ENCODE measurements around the gene TTLL9.

TTLL9 gene

GRCh38 chr20:31836853-31837608, 33.4 kb upstream of the TTLL9 start:
- DNase-seq (ENCODE audit: low spot score), result no peak

GRCh38 chr20:31837896-31838397, 32.5 kb upstream of the TTLL9 start:
- DNase-seq (ENCODE audit: low spot score), result peak; percentile 42

GRCh38 chr20:31838646-31839292, 31.7 kb upstream of the TTLL9 start:
- DNase-seq (ENCODE audit: low spot score), result peak; percentile 73

- DNase-seq (ENCODE audit: low spot score), result no peak
Observed at GRCh38 chr20:31839782-31840487, 30.5 kb upstream of the TTLL9 start.

GRCh38 chr20:31840906-31841816, 29.3 kb upstream of the TTLL9 start:
- DNase-seq (ENCODE audit: low spot score), result no peak

- DNase-seq (ENCODE audit: low spot score), result peak; percentile 89
Observed at GRCh38 chr20:31841928-31842327, 28.5 kb upstream of the TTLL9 start.

- DNase-seq (ENCODE audit: low spot score), result peak; percentile 35
Observed at GRCh38 chr20:31842471-31843157, 27.8 kb upstream of the TTLL9 start.

- DNase-seq (ENCODE audit: low spot score), result no peak
Observed at GRCh38 chr20:31843288-31843687, 27.1 kb upstream of the TTLL9 start.

GRCh38 chr20:31843881-31844280, 26.6 kb upstream of the TTLL9 start:
- no peak for DNase-seq (ENCODE audit: low spot score)

GRCh38 chr20:31844737-31845299, 25.6 kb upstream of the TTLL9 start:
- no peak for DNase-seq (ENCODE audit: low spot score)

- no peak for DNase-seq (ENCODE audit: low spot score)
Observed at GRCh38 chr20:31845300-31845863, 25.1 kb upstream of the TTLL9 start, which contains the start of gene FOXS1. Gene FOXS1 (minus strand): TSS chr20:31845604. CDS start chr20:31845542, 62 bp downstream.

GRCh38 chr20:31846793-31847138, 23.7 kb upstream of the TTLL9 start:
- no peak for DNase-seq (ENCODE audit: low spot score)

- no peak for DNase-seq (ENCODE audit: low spot score)
Observed at GRCh38 chr20:31848088-31848999, 22.1 kb upstream of the TTLL9 start.

GRCh38 chr20:31849306-31849930, 21.0 kb upstream of the TTLL9 start:
- peak; percentile 35 for DNase-seq (ENCODE audit: low spot score)

- DNase-seq (ENCODE audit: low spot score), result no peak
Observed at GRCh38 chr20:31851240-31851955, 19.0 kb upstream of the TTLL9 start.

- no peak for DNase-seq (ENCODE audit: low spot score)
Observed at GRCh38 chr20:31853481-31853880, 17.0 kb upstream of the TTLL9 start.

- DNase-seq (ENCODE audit: low spot score), result no peak
Observed at GRCh38 chr20:31856516-31856915, 13.9 kb upstream of the TTLL9 start.
